WI38 (cell line): Measurements from ENCODE around the gene SLC25A5.
"Not testable (repeated sequence)": the region's sequence is repeated elsewhere in the genome, so short reads cannot be mapped to it uniquely, and the experiment has no call there.

Experiments
- H3K4me3 ChIP-seq: 2 replicates; pipeline ENCODE4 v1.5.1; 2011; ENCODE audit warnings: low read depth, mild to moderate bottlenecking, control low read depth, low read length
- CTCF ChIP-seq: IDR thresholded peaks from 2 replicates; pipeline ENCODE4 v1.5.1; 2012; ENCODE audit warnings: low read depth, mild to moderate bottlenecking, control low read depth, low read length

SLC25A5 gene

GRCh38 chrX:119427024-119427794, 41.0 kb upstream of the SLC25A5 start:
- no peak overlapping the region for H3K4me3 ChIP-seq
- no peak for TF ChIP-seq CTCF

- no peak for TF ChIP-seq CTCF
- H3K4me3 ChIP-seq: no peak overlapping the region
Measured at GRCh38 chrX:119427795-119428185, 40.5 kb upstream of the SLC25A5 start.

- no peak for TF ChIP-seq CTCF
Measured at GRCh38 chrX:119429471-119429870, 38.8 kb upstream of the SLC25A5 start.

GRCh38 chrX:119441295-119441694, 26.9 kb upstream of the SLC25A5 start:
- H3K4me3 ChIP-seq: not testable (repeated sequence)

More at GRCh38 chrX:119429471-119429870, 38.8 kb upstream of the SLC25A5 start:
- no peak overlapping the region for H3K4me3 ChIP-seq

- no peak for TF ChIP-seq CTCF
- H3K4me3 ChIP-seq: no peak overlapping the region
Measured at GRCh38 chrX:119442286-119442685, 26.0 kb upstream of the SLC25A5 start.

- H3K4me3 ChIP-seq: no peak overlapping the region
- TF ChIP-seq CTCF: no peak
Measured at GRCh38 chrX:119453202-119453601, 15.0 kb upstream of the SLC25A5 start.

GRCh38 chrX:119455264-119455663, 13.0 kb upstream of the SLC25A5 start:
- no peak for TF ChIP-seq CTCF
- no peak overlapping the region for H3K4me3 ChIP-seq

- TF ChIP-seq CTCF: no peak
- no peak overlapping the region for H3K4me3 ChIP-seq
Measured at GRCh38 chrX:119459181-119459580, 9.1 kb upstream of the SLC25A5 start.
